GM19239 (cell line): ENCODE data around the gene CDK6.

Experiments
- DNase-seq: peaks from one replicate; pipeline ENCODE4 v3.0.0; 2011; ENCODE audit warnings: low spot score; ENCODE audit not compliant: insufficient read length
- FAIRE-seq: peaks from 2 replicates; lab custom pipeline; 2011; peaks lifted over from hg19 to GRCh38; lab: Jason Lieb, UNC

CDK6 gene

DNA sequence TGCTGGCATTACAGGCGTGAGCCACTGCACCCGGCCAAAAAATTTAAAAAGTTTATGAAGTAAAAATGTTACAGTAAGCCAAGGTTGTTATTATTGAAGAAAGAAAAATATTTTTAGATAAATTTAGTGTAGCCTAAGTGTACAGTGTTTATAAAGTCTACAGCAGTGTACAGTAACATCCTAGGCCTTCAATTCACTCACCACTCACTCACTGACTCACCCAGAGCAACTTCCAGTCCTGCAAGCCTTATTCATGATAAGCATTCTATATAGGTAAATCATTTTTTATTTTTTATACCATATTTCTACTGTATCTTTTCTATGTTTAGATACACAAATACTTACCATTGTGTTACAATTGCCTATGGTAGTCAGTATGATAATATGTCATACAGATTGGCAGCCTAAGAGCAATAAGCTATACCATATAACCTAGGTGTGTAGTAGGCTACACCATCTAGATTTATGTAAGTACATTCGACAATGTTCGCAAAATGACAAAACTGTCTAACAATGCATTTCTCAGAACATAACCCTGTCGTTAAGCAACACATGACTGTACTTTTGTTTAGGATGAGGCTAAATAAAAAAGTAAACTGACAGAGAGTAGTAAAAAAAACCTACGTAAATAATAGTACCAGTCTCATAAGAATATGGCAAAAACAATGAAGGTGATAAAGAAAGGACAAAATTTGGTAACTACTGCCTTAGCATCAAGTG is 168.4 kb downstream of the CDK6 start:
- DNase-seq (no peak), FAIRE-seq (no peak)

DNA sequence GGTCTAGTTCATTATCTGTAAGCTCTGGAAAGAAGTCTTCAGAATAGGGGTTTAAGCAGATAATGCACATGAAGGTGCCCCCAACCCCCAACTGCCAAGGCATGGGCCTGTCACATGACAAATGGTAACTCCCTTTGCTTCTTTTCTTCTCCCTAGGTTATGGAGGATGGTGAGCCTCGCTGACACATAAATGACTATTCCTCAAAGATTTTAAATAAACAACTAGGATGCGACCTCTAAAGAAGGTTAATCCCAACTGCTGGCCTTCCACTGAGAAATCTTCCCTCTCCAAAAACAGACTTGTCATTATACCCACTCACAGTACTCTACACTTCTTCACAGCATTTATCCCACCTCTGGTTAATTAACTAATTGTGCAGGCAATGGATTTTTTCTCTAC is 170.4 kb downstream of the CDK6 start:
- FAIRE-seq = no peak

DNA sequence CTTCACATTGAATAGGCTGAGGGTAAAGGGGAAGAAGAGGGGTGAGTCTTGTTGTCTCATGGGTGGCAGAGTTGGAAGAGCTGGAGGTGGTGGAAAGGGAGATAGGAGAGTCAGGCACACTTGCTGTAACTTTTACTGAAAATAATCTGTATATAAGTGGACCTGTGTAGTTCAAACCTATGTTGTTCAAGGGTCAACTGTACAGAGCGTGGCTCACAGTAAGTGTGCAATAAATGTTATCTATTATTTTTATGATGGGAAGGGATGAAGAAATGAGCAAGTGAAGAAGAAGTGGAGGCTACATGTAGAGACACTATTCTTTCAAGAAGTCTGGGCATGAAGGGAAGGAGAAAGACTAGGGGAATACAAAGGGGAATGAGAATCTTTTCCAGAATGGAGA is 174.7 kb downstream of the CDK6 start:
- DNase-seq (no peak), FAIRE-seq (no peak)

More for the DNA sequence above, 170.4 kb downstream of the CDK6 start:
- DNase-seq = no peak

GRCh38 chr7:92658671-92659070 is 177.7 kb downstream of the CDK6 start:
- no peak for FAIRE-seq

GRCh38 chr7:92657391-92657790 is 179.0 kb downstream of the CDK6 start:
- no peak for DNase-seq
- no peak for FAIRE-seq

More at GRCh38 chr7:92658671-92659070, 177.7 kb downstream of the CDK6 start:
- no peak for DNase-seq

GRCh38 chr7:92656121-92656520 is 180.3 kb downstream of the CDK6 start:
- FAIRE-seq (no peak), DNase-seq (no peak)

DNA sequence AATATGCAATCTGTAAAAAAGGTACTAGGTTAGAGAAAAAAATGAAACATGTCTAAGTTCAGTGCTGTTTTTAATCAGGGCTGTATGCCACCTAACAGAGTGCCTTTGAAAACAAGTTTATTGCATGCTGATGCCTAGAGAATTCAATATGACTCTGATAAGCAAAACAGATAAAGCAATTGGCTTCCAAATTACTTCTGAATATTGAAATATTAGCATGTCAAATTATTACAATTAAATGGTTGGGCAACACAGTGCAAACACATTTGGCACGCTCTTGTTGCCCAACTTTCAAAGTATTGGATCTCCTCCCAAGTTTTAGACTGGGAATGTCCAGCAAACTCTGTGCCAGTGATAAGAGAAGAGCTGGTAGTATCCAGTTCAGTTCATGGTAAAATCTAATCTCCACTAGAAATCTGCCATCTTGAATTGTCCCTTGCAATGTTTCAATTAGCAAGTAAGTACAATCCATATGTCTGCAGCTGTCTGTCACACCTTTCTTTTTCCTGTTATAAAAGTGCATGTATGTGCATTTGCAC is 181.0 kb downstream of the CDK6 start:
- DNase-seq = no peak
- no peak for FAIRE-seq

DNA sequence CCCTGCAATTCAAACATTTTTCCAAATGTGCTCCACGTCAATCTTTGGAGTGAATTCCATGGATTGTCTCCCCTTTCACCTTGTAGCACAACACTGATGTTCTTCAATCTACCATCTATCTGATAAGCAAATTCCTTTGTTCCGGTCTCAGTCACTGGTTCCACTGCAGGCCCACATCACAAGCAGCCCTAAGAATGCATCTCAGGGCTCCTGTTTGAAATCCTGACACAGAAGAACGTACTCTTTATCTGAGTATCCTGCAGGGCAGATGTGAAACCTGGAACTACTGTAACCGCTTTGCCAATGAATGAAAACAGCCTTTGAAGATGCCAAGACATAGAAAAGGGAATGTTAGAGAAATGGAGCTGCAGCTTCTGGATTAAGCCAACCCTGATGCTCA is 183.2 kb downstream of the CDK6 start:
- FAIRE-seq (peak; percentile 51), DNase-seq (no peak)

DNA sequence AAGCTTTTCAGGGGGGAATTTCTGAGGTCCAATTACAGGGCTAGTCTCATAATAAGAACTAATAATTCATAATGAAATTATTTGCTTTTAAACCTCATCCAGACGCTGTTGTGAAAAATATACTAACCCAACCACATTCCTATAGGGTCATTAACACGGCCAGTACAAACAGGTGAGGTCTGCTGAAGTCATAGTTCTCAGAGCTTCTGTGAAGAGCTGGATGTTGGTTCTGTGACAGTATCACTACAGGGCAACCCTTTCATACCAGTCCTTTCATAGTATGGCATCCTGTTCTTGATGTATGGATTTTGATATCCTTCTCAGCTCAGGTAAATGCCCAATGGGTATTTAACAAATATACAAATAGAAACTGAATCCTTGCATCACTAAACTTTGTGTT is 183.8 kb downstream of the CDK6 start:
- no peak for DNase-seq
- no peak for FAIRE-seq

DNA sequence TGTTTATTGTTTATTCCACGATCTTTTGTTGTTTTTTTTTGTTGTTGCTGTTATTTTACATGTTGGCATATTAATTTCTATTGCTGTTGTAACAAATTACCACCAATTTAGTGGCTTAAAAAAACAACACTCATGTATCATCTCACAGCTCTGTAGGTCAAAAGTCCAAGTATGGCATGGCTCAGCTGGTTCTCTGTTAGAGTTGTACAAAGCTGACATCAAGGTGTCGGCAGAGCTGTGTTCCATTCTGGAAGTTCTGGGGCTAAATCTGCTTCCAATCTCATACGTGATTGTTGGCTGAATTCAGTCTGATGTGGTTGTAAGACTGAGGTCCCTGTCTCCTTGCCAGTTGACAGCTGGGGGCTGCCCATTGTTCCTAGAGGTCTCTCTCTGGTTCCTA is 186.0 kb downstream of the CDK6 start:
- DNase-seq (no peak), FAIRE-seq (no peak)

DNA sequence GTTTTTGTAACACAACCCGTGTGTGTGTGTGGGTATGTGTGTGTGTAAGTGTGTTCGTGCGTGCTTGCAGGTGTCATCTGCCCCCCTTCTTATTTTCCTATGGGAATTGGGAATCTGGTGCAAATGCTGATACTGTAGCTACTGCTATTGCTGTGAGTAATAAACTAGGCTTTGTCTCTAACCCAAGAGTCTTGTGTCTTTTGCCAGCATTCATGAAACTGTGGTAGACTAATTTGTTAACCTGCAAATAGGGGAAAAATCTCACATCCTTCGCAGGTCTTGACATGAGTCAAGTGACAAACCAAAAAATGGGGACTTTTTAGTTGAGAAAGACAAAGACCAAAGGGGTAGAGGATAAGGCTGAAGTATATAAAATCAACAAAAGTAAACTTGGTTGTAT is 188.3 kb downstream of the CDK6 start:
- DNase-seq (no peak), FAIRE-seq (peak; percentile 87)

- FAIRE-seq (peak; percentile 42), DNase-seq (no peak)
These were observed 188.7 kb downstream of the CDK6 start for GRCh38 chr7:92647652-92648051.

GRCh38 chr7:92647011-92647625 is 189.3 kb downstream of the CDK6 start:
- DNase-seq (no peak), FAIRE-seq (peak; percentile 31)

GRCh38 chr7:92645114-92646061 is 191.0 kb downstream of the CDK6 start:
- no peak for DNase-seq
- FAIRE-seq = no peak

DNA sequence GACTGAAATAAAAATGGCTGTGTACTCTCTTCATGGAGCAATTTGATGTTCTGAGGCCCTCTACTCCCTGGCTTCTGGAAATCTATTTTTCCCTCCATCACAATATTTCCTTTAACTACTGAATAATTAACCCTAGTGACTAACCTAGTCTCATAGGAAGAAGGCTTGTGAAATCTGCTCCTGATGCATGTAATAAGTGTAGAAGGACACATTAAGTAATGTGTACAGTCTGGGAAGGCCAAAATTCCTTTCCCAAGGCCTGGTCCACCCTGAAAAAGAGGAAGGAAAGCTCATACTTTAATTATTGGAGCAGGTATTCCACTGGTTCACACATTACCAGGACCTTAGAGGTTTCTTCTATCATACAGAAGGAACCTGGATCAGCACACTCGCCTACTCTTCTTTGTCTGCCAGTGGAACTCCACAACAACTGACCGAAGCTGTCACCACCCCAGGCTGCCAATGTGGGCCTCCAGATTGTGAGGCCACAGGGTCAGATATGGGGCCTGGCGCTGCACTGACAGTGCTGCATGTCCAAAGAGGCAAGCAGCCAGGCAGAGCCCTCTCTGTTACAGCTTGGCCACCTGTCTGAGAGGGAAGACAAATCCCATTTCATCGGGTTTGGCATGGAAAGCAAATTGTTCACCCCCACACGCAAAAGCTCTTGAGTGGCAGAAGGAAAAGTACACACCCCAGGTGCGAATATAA is 191.8 kb downstream of the CDK6 start:
- no peak for FAIRE-seq
- DNase-seq = no peak

DNA sequence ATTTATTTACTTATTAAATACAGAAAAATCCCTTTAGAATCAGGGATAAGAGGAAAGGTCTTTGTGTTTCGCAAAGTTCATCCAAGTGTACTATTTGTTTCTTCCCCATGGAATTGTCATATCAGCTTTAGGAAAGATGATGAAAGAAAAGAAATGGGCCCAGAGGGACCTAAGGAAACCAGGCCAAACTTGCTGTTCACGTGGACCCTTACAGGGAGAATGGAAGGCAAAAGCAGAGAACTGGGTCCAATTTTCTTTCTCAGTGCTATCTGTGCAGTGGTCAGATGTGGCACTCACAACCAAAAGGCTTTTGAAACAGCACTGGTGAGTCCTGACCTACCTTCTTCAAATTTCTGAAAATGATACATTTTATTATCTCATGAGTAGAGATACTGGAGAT is 192.6 kb downstream of the CDK6 start:
- FAIRE-seq (no peak), DNase-seq (no peak)

- DNase-seq (no peak), FAIRE-seq (peak; percentile 89)
These were observed 194.4 kb downstream of the CDK6 start for GRCh38 chr7:92641921-92642511.

DNA sequence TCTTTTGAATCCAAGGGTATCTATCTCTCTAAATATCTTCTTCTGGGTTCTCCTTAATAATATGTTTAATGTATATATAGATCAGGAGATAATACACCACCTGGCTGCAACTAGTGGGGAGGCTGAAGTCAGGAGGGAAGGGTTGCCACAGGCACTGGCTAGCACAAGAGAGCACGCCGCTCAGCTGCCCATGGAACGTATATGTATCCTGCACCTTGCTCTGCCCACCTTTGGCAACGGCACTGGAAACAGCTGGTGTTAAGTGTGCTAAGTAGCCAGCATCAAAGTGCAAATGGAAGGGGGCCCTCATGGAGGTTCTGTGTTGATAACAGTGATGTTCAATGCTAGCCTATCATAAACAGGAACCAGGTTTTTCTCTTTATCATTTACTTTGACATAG is 196.4 kb downstream of the CDK6 start:
- no peak for DNase-seq
- FAIRE-seq = no peak

DNA sequence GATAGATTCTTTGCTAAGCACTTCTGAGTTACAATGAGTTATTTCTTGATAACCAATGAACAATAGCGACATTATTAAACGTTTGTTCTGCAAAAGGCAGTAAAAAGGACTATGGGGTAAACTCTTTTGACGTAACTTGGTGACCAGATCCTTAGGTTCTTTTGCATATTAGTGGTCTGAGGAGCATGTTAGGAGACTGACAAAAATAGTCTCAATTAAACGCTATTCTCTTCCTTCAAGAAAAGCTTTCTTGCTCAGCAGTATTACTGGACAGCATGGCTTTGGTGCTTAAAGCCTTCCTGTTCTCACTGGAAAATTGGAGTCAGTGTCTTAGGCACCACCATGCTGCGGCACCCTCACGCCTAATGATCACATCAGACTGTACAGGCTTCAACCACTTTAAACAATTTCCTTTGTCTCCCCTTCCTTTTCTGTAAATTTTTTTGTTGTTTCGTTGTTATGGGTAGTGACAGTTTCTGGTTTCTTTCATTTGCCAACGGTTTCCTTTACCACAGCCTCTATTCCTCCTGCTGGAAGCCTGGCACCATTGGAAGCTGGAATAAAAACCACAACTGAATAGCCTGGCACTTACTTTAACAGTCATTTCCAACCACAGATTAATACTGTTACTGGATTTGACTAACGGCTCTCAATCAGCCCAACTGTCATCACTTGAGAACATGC is 197.0 kb downstream of the CDK6 start:
- FAIRE-seq (peak; percentile 85), DNase-seq (no peak)
